HepG2 (cell line): ENCODE measurements around the gene CCDC148. TPM values are rescaled to one million over a fixed set of nuclear protein-coding genes. Genes with fewer than 3 reads are reported as not detected.

Source experiments
- ARID3A ChIP-seq: IDR thresholded peaks from 2 replicates; pipeline ENCODE4 v1.6.1; 2012; ENCODE audit warnings: low read depth, low read length, improper control_type of control experiment
- ELF3 ChIP-seq: IDR thresholded peaks from 2 replicates; pipeline ENCODE4 v1.6.1; 2016; ENCODE audit warnings: missing genetic modification reagents, missing compliant biosample characterization
- NCOA2 ChIP-seq: sonication (generic); formaldehyde crosslinking; IDR thresholded peaks from 2 replicates; pipeline ENCODE4 v1.8.0; 2022; ENCODE audit warnings: inconsistent platforms
- PCBP1 ChIP-seq: fragments of 200-400 bp; formaldehyde crosslinking; IDR thresholded peaks from 2 replicates; pipeline ENCODE4 v1.6.1; 2017; ENCODE audit warnings: mild to moderate bottlenecking, low read depth, low read length, borderline replicate concordance
- POLR2AphosphoS2 ChIP-seq: IDR thresholded peaks from 2 replicates; pipeline ENCODE4 v1.6.1; 2011; ENCODE audit warnings: low read depth, low read length, improper control_type of control experiment
- RARA ChIP-seq: IDR thresholded peaks from 2 replicates; pipeline ENCODE4 v1.6.1; 2016; ENCODE audit warnings: missing genetic modification reagents, missing compliant biosample characterization
- RERE ChIP-seq: IDR thresholded peaks from 2 replicates; pipeline ENCODE4 v1.6.1; 2016; ENCODE audit warnings: low read depth, missing genetic modification reagents, missing compliant biosample characterization
- ZBED4 ChIP-seq: sonication (generic); formaldehyde crosslinking; IDR thresholded peaks from 2 replicates; pipeline ENCODE4 v1.4.0; 2020; ENCODE audit warnings: missing genetic modification reagents, borderline replicate concordance
- ZBTB25 ChIP-seq: IDR thresholded peaks from 2 replicates; pipeline ENCODE4 v1.6.1; 2018; ENCODE audit warnings: missing genetic modification reagents
- ZNF292 ChIP-seq: sonication (generic); formaldehyde crosslinking; IDR thresholded peaks from 2 replicates; pipeline ENCODE4 v1.8.1; 2022; ENCODE audit warnings: mild to moderate bottlenecking, low read depth, missing genetic modification reagents, borderline replicate concordance
- ZNF546 ChIP-seq: sonication (generic); formaldehyde crosslinking; conservative IDR thresholded peaks from 2 replicates; pipeline ENCODE4 v1.8.1; 2023; ENCODE audit warnings: mild to moderate bottlenecking, missing genetic modification reagents
- ZNF609 ChIP-seq: sonication (generic); formaldehyde crosslinking; IDR thresholded peaks from 2 replicates; pipeline ENCODE4 v1.4.0; 2020; ENCODE audit warnings: mild to moderate bottlenecking, missing genetic modification reagents, borderline replicate concordance
- polyA plus RNA-seq, 8 experiments: library from polyadenylated mRNA; depleted of rRNA in 3 of 8; stranded (reverse) in 7 of 8; unstranded in 1 of 8; fragments of >200 nt; fragmentation: Illumina TruSeq in 4 of 8; extraction: Trizol in 4 of 8; gene quantifications; 2 replicates each; pipeline versions ENCODE4 v1.2.1 to v1.2.3, GENCODE V29; 2011 to 2016; ENCODE audit warnings: low read depth in 4 of 8, missing spikeins in 1 of 8, mixed read lengths in 1 of 8; ENCODE audit not compliant: insufficient read depth in 1 of 8
- total RNA-seq, 5 experiments: library from RNA; depleted of rRNA; stranded (reverse); fragments of >200 nt; fragmentation: Illumina TruSeq; extraction: Trizol; gene quantifications; 2 replicates each; pipeline ENCODE4 v1.2.3, GENCODE V29; 2016; ENCODE audit warnings: low read depth in 1 of 5

CCDC148 gene
- total and polyA plus RNA-seq, 2 of the 13 experiments (the other 11 are each of a cell fraction or from before 2014, with no cell fraction given), result 0.30 to 0.49 TPM

- TF ChIP-seq ZNF609 (CRISPR knock-in tag) (peak; percentile 77; the same call in 1 of the 2 replicates), RARA (CRISPR knock-in tag) (peak; percentile 89), POLR2AphosphoS2 (no peak), ELF3 (peak; percentile 94), RERE (CRISPR knock-in tag) (peak; percentile 89), NCOA2 (peak; percentile 58), PCBP1 (no peak), ARID3A (peak; percentile 85), ZNF292 (CRISPR knock-in tag) (no peak), ZBTB25 (CRISPR knock-in tag) (no peak), ZNF546 (CRISPR knock-in tag) (no peak), ZBED4 (CRISPR knock-in tag) (no peak)
These were observed 224.1 kb downstream of the CCDC148 start (continued) for GRCh38 chr2:158232476-158232875.
